Amniotic stem cell (primary cell): ENCODE results near the gene MBIP.
A peak's percentile ranks its signal among the peaks of the same experiment; 100 is the strongest.
"Not testable (repeated sequence)": the region's sequence is repeated elsewhere in the genome, so short reads cannot be mapped to it uniquely, and the experiment has no call there.

ENCODE experiments used
- DNase-seq: peaks from one replicate; lab custom pipeline; 2025; lab: John Stamatoyannopoulos, UW

Gene MBIP

GRCh38 chr14:36320200-36320896 is at the start of gene MBIP:
MBIP (minus strand) TSS chr14:36320637; CDS start chr14:36320588, 49 bp downstream.
- peak; percentile 92 for DNase-seq

- no peak for DNase-seq
Observed at GRCh38 chr14:36367985-36368774, 47.7 kb upstream of the MBIP start.

- no peak for DNase-seq
Observed at GRCh38 chr14:36365766-36366165, 45.3 kb upstream of the MBIP start.

GRCh38 chr14:36363704-36364103 is 43.3 kb upstream of the MBIP start:
- DNase-seq: no peak

- no peak for DNase-seq
Observed at GRCh38 chr14:36362648-36363047, 42.2 kb upstream of the MBIP start.

GRCh38 chr14:36361210-36361853 is 40.9 kb upstream of the MBIP start:
- DNase-seq: no peak

GRCh38 chr14:36356862-36357261 is 36.4 kb upstream of the MBIP start:
- DNase-seq: no peak

GRCh38 chr14:36346052-36346451 is 25.6 kb upstream of the MBIP start:
- DNase-seq: no peak

- DNase-seq: no peak
Observed at GRCh38 chr14:36344211-36344610, 23.8 kb upstream of the MBIP start.

GRCh38 chr14:36341811-36342210 is 21.4 kb upstream of the MBIP start:
- DNase-seq: not testable (repeated sequence)

- DNase-seq: no peak
Observed at GRCh38 chr14:36340276-36340890, 19.9 kb upstream of the MBIP start.

GRCh38 chr14:36339816-36340215 is 19.4 kb upstream of the MBIP start:
- DNase-seq: no peak

- DNase-seq: no peak
Observed at GRCh38 chr14:36333119-36333518, 12.7 kb upstream of the MBIP start.

GRCh38 chr14:36327573-36327972 is 7.1 kb upstream of the MBIP start:
- DNase-seq: not testable (repeated sequence)

GRCh38 chr14:36325853-36326252 is 5.4 kb upstream of the MBIP start:
- no peak for DNase-seq

GRCh38 chr14:36324897-36325296 is 4.5 kb upstream of the MBIP start:
- no peak for DNase-seq

GRCh38 chr14:36320897-36321381 is 502 bp upstream of the MBIP start:
- no peak for DNase-seq

GRCh38 chr14:36319899-36320199 is 588 bp downstream of the MBIP start:
- DNase-seq: no peak

- no peak for DNase-seq
Observed at GRCh38 chr14:36317650-36318049, 2.8 kb downstream of the MBIP start.

- DNase-seq: no peak
Observed at GRCh38 chr14:36316131-36316530, 4.3 kb downstream of the MBIP start.

GRCh38 chr14:36315159-36315853 is 5.1 kb downstream of the MBIP start:
- DNase-seq: no peak

GRCh38 chr14:36313898-36314297 is 6.5 kb downstream of the MBIP start:
- DNase-seq: no peak
